GM18861 (cell line): Measurements from ENCODE around the gene CIITA.

Source experiments
- ATAC-seq: cut with Tn5 transposase; IDR thresholded peaks from one replicate; pipeline ENCODE4 v1.9.1; 2021; ENCODE audit not compliant: unreplicated experiment

Gene CIITA

GRCh38 chr16:10976634-10977033, 99.6 kb downstream of the CIITA start:
- no peak for ATAC-seq

- no peak for ATAC-seq
Observed at GRCh38 chr16:10978124-10978523, 101.1 kb downstream of the CIITA start.

- no peak for ATAC-seq
Observed at GRCh38 chr16:10978871-10979446, 102.0 kb downstream of the CIITA start.

GRCh38 chr16:10979717-10980601, 103.0 kb downstream of the CIITA start:
- ATAC-seq: no peak

GRCh38 chr16:10980813-10981212, 103.8 kb downstream of the CIITA start:
- no peak for ATAC-seq

GRCh38 chr16:10981697-10982216, 104.8 kb downstream of the CIITA start:
- ATAC-seq: peak; percentile 58

- ATAC-seq: peak; percentile 33
Observed at GRCh38 chr16:10982465-10983150, 105.6 kb downstream of the CIITA start.

GRCh38 chr16:10983159-10983558, 106.2 kb downstream of the CIITA start:
- ATAC-seq: peak; percentile 3

- no peak for ATAC-seq
Observed at GRCh38 chr16:10984509-10984908, 107.5 kb downstream of the CIITA start.
